Tibial nerve (tissue), 4 donors: Measurements from ENCODE around the gene ZNF423. TPM values are rescaled to one million over a fixed set of nuclear protein-coding genes. Genes with fewer than 3 reads are reported as not detected.

Source experiments
- DNase-seq, 2 donors: peaks; one replicate each; pipeline ENCODE4 v3.0.0-alpha.2; 2019; ENCODE audit warnings: low spot score in 2 of 2
- H3K27ac ChIP-seq, 4 donors: fragments of 200-600 bp; sonication (generic) in 3 of 4; one replicate each; pipeline ENCODE4 v1.5.1; 2017 to 2019; ENCODE audit warnings: mild to moderate bottlenecking in 1 of 4
- H3K27me3 ChIP-seq, 2 donors: fragments of 200-600 bp; sonication (generic) in 1 of 2; one replicate each; pipeline versions ENCODE4 v1.5.1 to v1.6.0; 2017 to 2019
- H3K36me3 ChIP-seq, 3 donors: fragments of 200-600 bp; sonication (generic); one replicate each; pipeline ENCODE4 v1.5.1; 2018 to 2019
- H3K4me1 ChIP-seq, 4 donors: fragments of 200-600 bp; sonication (generic) in 3 of 4; one replicate each; pipeline ENCODE4 v1.5.1; 2017 to 2019
- H3K4me3 ChIP-seq, 4 donors: fragments of 200-600 bp; sonication (generic) in 3 of 4; one replicate each; pipeline ENCODE4 v1.5.1; 2017 to 2019; ENCODE audit warnings: mild to moderate bottlenecking in 1 of 4, moderate library complexity in 1 of 4
- H3K9me3 ChIP-seq, 4 donors: fragments of 200-600 bp; sonication (generic) in 3 of 4; one replicate each; pipeline ENCODE4 v1.5.1; 2017 to 2019
- EP300 ChIP-seq, 2 donors: sonication (generic); formaldehyde crosslinking; IDR thresholded peaks; one replicate each; pipeline ENCODE4 v1.6.1; 2017; ENCODE audit warnings: antibody characterized with exemption in 2 of 2, mild to moderate bottlenecking in 1 of 2
- POLR2A ChIP-seq, 2 donors: fragments of 450-650 bp; IDR thresholded peaks; one replicate each; pipeline ENCODE4 v1.6.1; 2017; ENCODE audit warnings: antibody characterized with exemption in 2 of 2, mild to moderate bottlenecking in 2 of 2, moderate library complexity in 2 of 2
- WGBS, 2 donors: methylation state at CpG; one replicate each; pipeline ENCODE4 v1.1.5; 2018; 5-methylcytosine and 5-hydroxymethylcytosine counted together
- total RNA-seq, 4 donors: library from RNA; depleted of rRNA; stranded (reverse); fragments of >200 nt; gene quantifications; one replicate each; pipeline ENCODE4 v1.1.0, GENCODE V29; 2016
- TF ChIP-seq, protein P1 (sequence below), 5 experiments: fragments of 200-600 bp in 3 of 5; fragments of 450-650 bp in 2 of 5; sonication (generic) in 3 of 5; IDR thresholded peaks; one replicate each; pipeline ENCODE4 v1.5.1; 2016 to 2019; ENCODE audit warnings: antibody characterized with exemption in 5 of 5, mild to moderate bottlenecking in 3 of 5, moderate library complexity in 2 of 5

Gene ZNF423
- total RNA-seq, 4 donors from 2014 or later, result 15.9 to 20.5 (median 18.5) TPM

DNA sequence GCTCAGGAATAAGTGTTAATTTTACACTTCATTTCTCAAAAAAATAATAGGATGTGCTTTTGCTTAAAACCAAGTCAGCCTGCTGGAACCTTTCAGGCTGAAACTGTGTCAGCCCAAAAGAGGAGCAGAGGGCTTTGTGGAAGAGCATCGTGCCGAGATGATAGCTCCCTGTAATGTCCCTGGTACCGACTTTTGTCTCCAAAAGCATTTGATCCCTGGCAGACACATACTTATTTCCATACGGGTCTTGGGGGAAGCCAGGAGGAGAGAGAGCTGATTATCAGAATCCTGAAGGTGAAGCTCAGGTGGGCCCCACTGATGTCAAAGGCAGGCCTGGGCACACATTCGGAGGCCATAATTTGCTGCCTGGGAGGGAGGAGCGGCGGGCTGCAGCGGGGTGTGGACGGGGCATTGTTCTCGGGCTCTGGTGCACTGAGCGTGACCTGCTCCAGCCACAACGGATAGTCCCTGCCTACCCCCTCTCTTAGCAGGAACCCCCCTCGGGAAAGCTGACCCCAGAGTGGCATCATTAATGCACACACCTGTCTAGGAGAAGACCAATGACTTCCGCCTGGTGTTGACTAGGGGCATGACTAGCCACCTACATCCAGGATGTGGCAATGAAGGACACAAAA is 326.4 kb downstream of the ZNF423 start:
- no peaks in the 10 kb centered on the region for H3K27me3 ChIP-seq
- no peaks in the 10 kb centered on the region for H3K36me3 ChIP-seq
- 85 to 87% methylated on average over 8 to 14 of the region's 14 CpGs for WGBS, 2 donors
- H3K9me3 ChIP-seq, result no peaks in the 10 kb centered on the region
- H3K27ac ChIP-seq, result no peak overlapping the region
- peaks cover 0 to 26% (median 0%) of the 10 kb centered on the region in 4 donors for H3K4me1 ChIP-seq
- TF ChIP-seq, protein P1, sequence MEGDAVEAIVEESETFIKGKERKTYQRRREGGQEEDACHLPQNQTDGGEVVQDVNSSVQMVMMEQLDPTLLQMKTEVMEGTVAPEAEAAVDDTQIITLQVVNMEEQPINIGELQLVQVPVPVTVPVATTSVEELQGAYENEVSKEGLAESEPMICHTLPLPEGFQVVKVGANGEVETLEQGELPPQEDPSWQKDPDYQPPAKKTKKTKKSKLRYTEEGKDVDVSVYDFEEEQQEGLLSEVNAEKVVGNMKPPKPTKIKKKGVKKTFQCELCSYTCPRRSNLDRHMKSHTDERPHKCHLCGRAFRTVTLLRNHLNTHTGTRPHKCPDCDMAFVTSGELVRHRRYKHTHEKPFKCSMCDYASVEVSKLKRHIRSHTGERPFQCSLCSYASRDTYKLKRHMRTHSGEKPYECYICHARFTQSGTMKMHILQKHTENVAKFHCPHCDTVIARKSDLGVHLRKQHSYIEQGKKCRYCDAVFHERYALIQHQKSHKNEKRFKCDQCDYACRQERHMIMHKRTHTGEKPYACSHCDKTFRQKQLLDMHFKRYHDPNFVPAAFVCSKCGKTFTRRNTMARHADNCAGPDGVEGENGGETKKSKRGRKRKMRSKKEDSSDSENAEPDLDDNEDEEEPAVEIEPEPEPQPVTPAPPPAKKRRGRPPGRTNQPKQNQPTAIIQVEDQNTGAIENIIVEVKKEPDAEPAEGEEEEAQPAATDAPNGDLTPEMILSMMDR (IDR thresholded peaks at IDR 0.05), result no peak
- no peak for TF ChIP-seq POLR2A (IDR thresholded peaks at IDR 0.05)
- TF ChIP-seq EP300 (IDR thresholded peaks at IDR 0.05), result no peak
- no peak for DNase-seq
- no peak overlapping the region for H3K4me3 ChIP-seq

DNA sequence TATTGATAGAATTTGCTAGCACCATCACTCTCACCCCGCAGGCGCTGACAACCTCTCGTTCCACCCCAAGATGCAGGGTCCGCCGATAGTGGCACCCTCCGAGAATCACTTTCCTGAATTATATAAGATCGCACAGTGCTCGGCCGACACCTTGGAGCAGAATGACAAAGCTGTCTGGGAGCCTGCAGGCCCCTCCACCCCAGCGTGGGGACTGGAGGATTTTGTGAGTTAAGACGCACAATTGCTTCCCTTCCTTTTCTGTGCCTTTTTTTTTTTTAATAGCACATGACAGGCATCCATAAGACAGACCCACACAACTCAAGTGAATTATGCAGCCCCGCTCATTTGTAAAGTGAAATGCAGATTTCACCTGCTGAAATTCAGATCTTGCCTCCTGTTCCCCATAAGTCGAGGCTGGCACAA is 327.0 kb downstream of the ZNF423 start:
- 78 to 90% methylated on average over 13 of the region's 13 CpGs for WGBS, 2 donors
- peak overlapping the region in 1 of 4 donors; percentile 62 for H3K27ac ChIP-seq
- TF ChIP-seq POLR2A (IDR thresholded peaks at IDR 0.05), result no peak
- TF ChIP-seq, protein P1 (IDR thresholded peaks at IDR 0.05), result no peak
- no peak for TF ChIP-seq EP300 (IDR thresholded peaks at IDR 0.05)
- no peaks in the 10 kb centered on the region for H3K36me3 ChIP-seq
- H3K4me3 ChIP-seq, result peak overlapping the region in 2 of 4 donors; percentile 29 to 43
- H3K27me3 ChIP-seq, result no peaks in the 10 kb centered on the region
- DNase-seq, result no peak
- H3K4me1 ChIP-seq, result peaks cover 0 to 26% (median 0%) of the 10 kb centered on the region in 4 donors
- H3K9me3 ChIP-seq, result no peaks in the 10 kb centered on the region

DNA sequence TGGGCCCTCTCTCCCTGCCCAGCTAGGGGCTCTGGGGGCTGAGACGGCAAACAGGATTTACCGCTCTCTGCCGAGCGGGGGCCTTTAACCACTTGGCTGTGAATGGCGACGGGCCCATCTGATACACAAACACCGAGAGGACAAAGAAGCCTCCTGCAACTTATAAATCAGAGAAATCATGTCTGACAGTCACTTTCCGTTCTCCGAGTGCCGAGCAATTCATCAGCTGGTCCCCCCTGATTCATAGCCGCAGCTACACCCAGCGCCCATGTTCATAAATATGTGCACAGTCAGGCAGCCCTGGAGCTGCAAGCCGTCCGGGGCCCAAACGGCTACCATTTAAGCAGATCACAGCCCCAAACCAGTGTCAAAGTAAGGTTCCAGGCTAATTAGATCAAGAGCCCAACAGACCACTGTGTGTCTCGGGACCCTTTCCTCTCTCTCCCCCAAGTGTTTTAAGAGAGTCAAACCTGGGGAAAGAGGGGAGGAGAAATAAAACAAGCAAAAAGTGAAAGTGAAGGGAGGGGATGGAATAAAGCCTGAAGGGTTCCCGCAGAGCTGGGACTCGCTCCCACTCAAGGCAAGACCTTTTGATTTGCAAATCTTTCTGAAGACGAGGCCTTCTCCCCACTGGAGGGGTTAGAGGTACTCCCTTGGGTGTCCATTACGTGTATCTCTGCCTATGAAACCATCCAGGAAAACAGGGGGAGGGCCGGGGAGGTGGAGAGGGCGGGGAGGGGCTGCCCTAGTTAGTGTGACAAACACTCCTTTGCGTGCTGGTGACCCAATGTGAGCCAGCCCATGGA is 327.6 kb downstream of the ZNF423 start:
- H3K9me3 ChIP-seq, result no peaks in the 10 kb centered on the region
- TF ChIP-seq, protein P1 (IDR thresholded peaks at IDR 0.05), result no peak
- TF ChIP-seq EP300 (IDR thresholded peaks at IDR 0.05) (no peak), POLR2A (IDR thresholded peaks at IDR 0.05) (no peak)
- H3K27me3 ChIP-seq, result no peaks in the 10 kb centered on the region
- no peaks in the 10 kb centered on the region for H3K36me3 ChIP-seq
- peaks cover 0 to 22% (median 0%) of the 10 kb centered on the region in 4 donors for H3K4me1 ChIP-seq
- DNase-seq, result peak in 1 of 2 donors; percentile 26
- H3K27ac ChIP-seq, result peak overlapping the region in 2 of 4 donors; percentile 36 to 62
- WGBS, 2 donors, result 19 to 27% methylated on average over 23 of the region's 23 CpGs
- peak overlapping the region in 3 of 4 donors; percentile 25 to 43 (median 29) for H3K4me3 ChIP-seq

DNA sequence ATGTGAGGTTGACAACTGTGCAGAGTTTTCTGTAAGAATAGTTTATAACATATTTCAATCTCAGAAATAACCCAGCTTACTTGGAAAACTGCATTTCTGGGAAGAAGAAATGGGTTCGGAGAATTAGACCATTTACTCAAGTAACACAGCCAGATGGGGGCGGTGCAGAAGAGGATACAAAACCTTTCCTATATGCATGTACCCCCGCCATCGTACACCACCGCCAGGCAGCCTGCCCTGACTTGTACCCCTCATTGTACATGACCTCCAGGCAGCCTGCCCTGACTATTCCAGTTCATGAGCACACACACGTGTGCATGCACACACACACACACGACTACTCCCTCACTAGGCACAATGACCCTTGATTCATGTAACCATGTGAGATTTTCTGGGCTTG is 328.3 kb downstream of the ZNF423 start:
- no peaks in the 10 kb centered on the region for H3K9me3 ChIP-seq
- peaks cover 0 to 16% (median 0%) of the 10 kb centered on the region in 4 donors for H3K4me1 ChIP-seq
- no peaks in the 10 kb centered on the region for H3K27me3 ChIP-seq
- peak in 1 of 2 donors; percentile 32 for DNase-seq
- H3K36me3 ChIP-seq, result no peaks in the 10 kb centered on the region
- H3K27ac ChIP-seq, result peak overlapping the region in 2 of 4 donors; percentile 36 to 62
- TF ChIP-seq, protein P1 (IDR thresholded peaks at IDR 0.05), result no peak
- TF ChIP-seq EP300 (IDR thresholded peaks at IDR 0.05) (no peak), POLR2A (IDR thresholded peaks at IDR 0.05) (no peak)
- peak overlapping the region in 1 of 4 donors; percentile 43 for H3K4me3 ChIP-seq
- WGBS, 2 donors, result 77 to 81% methylated on average over 7 of the region's 7 CpGs
